Stimulated activated CD4-positive, alpha-beta T cell treated with anti-CD3 and anti-CD28 coated beads, Interleukin-4, amount 100 ng/mL, for 48 hours (primary cell): ENCODE data around the gene NENF.
A peak's percentile ranks its signal among the peaks of the same experiment; 100 is the strongest.
"Not testable (repeated sequence)": the region's sequence is repeated elsewhere in the genome, so short reads cannot be mapped to it uniquely, and the experiment has no call there.

Experiments
- DNase-seq, 2 donors: peaks; one replicate each; pipeline ENCODE4 v3.0.0-alpha.2; 2020; ENCODE audit warnings: low read depth in 2 of 2

NENF gene

GRCh38 chr1:212459656-212460055, 26.9 kb downstream of the NENF start:
- DNase-seq: no peak

- DNase-seq: no peak
Measured at GRCh38 chr1:212460376-212460775, 27.7 kb downstream of the NENF start.

DNA sequence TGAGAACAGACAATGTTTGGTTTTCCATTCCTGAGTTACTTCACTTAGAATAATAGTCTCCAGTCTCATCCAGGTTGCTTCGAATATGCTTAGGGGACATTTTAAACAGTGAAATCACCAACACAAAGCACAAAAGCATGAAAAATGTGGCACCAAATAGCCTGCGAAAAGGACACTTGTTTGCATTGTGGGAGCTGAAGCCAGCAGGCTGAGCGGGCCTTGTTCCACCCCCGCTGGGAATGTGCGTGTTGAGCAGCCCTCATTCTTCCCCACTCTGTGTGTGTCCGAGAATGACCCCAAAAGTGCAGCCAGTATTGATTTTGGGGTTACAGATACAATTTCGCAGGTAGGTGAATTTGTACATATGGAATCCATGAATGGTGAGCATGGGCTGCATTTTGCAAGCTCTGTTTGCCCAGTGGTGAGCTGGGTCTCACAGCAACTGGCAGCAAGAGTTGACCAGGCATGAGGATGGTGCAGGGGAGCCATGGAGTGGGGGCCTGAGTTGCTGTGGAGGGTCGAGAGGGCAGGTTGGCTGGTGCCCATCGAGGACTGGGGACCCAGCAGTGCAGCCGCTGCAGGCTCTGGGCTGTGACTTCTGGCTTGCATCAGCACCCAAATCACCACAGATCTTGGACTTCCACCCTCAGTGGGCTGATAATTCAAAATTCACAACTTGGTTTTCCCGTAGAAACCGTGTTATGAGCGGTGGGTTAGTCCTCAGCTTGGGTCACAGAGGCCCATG, 29.4 kb downstream of the NENF start:
- DNase-seq: no peak

DNA sequence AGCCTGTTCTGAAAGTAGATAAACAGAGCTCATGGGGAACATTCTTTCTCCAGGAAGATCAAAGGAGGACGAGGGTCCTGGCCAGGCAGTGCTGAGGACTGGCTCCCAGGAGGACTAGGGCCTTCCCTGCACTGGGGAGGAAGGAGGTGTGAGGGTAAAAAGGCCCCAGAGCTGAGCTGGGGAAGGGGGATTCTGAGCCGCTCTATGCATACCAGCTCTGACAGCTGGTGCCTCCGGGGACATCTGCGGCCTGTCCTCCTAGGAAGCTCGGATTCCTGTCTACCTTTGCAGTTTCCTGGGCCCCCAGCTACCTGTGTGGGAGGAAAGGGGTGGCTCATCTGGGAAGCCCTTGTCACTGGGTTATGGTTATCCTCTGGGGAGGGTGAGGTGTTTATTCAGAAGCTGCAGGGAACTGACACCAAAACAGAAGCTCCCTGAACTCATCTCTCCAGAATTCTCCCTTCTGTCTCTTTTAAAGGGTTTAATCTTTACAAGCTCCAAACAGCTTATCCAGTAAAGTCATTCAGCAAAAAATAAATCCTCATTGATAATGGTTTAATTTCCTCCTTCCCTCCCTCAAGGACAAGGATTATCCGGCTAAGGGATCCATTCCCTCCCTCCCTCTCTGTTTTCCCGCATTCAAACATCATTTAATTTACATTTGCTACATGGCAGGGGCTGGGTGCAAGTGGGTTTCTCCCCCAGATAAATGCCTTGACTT, 31.0 kb downstream of the NENF start:
- no peak for DNase-seq

GRCh38 chr1:212465311-212465710, 32.6 kb downstream of the NENF start:
- DNase-seq: no peak

DNA sequence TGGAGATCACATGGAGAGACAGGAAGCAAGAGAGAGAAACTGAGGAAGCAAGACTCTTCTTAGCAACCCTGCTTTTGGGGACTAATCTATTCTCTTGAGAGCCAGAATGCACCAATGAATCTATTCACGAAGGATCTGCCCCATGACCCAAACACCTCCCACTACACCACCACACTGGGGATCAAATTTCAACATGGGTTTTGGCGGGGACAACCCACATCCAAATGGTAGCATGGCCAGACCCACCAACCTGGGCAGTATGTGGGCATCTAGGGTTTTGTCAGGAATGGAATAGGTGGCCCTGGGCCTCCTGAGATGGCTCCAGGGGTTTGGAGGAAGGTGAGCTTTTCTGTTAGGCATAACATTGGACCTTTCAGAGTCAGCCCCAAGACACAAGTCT, 33.7 kb downstream of the NENF start:
- DNase-seq: no peak

DNA sequence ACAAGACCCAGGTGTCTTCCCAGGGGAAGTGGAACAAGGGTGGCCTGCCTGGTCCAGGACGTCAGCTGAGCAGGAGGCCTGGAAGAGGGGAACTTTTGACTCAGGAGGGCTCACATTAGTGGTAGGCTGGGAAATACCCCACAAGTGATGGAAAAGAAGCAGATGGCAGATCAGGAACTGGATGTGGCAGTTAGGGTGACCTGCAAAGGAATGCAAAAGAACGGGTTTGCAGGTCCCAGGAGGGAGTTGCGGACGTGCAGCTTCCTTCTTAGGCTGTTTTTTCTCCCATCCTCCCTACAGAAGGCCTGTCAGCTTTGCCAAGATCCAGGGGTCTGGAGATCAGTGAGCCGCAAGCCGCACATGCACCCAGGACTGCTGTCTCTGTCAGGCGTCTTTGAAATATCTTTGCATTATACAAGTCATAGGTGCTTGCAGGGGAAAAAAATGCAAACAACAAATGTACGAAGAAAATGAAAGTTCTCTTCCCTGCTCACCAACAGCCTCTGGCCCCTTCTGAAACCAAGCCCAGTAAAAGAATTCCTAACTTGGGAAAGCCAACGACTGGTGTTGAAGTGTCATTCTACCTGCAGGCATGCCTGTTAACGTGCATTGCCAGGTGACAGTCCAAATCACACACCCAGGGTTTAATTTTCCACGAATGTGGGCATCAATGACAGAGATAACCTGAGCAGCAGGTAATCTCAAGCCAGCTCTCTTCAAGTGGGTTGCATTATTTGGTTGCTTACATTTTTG, 34.4 kb downstream of the NENF start:
- DNase-seq: no peak

- no peak for DNase-seq
Measured at GRCh38 chr1:212467843-212468482, 35.2 kb downstream of the NENF start.

DNA sequence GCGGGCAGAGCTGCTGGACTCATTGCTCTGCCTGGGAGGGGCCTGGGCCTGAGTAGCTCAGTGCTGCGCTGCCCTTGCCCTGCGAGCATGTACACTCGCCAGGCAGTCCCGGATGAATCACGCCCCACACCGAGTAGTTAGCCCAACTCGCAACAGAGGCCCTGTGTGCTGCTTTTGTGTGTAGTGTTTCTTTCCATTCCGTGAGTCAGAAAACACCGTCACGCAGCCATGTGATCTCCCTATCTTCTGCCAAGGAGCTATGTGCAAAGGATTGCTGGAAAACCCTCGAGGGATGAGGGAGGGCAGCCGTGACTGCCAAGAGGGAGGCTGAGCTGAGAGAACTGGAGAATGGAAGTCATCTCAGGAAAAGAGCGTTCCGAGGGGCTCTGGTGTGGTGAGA, 37.3 kb downstream of the NENF start:
- DNase-seq: no peak

- DNase-seq: no peak
Measured at GRCh38 chr1:212471286-212471685, 38.6 kb downstream of the NENF start.

- no peak for DNase-seq
Measured at GRCh38 chr1:212471891-212472675, 39.4 kb downstream of the NENF start.

DNA sequence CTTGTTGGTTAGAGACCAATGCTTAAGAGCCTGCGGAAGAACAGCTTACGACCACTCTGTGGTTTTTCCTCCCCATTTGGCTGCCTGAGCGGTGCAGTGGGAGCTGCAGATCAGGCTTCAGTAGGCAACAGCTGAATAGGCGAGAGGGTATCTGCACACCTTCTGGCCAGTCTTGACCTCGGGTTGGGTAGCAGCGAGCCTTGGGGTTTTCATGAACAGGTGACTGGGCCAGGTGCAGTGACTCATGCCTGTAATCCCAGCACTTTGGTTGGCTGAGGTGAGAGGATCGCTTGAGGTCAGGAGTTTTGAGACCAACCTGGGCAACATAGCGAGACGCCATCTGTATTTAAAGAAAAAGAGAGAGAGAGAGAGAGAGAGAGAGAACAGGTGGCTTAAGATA, 41.0 kb downstream of the NENF start:
- no peak for DNase-seq

- DNase-seq: no peak
Measured at GRCh38 chr1:212475151-212475550, 42.4 kb downstream of the NENF start.

GRCh38 chr1:212475831-212476230, 43.1 kb downstream of the NENF start:
- not testable (repeated sequence) for DNase-seq

DNA sequence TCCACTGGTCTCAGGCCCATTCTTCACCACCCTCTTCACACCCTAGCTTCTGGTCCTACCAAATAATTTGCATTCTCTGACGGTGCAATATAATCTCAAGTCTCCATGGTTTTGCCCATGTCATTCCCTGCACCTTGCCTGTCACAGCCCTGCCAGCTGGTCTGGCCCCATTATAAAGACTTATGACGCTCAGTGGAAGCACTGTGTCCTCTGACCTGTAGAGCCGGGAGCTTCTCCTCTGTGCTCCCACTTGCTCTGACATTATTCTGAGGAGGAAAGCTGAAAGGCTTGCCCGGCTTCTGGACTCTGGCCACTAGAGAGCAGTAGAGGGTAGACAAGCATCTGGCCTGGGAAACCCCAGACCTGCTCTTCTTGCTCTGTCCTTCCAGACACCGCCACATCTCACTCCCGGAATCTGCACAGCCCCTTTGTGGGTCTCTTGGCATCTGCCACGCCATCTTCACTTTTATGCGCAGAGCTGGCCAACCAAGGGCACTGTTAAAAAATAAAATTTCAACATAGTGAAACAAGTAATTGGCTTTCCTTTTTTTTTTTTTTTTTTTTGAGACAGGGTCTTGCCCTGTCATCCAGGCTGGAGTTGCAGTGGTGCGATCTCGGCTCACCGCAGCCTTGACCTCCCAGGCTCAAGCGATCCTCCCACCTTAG, 44.4 kb downstream of the NENF start:
- peak; percentile 57 to 72 for DNase-seq

DNA sequence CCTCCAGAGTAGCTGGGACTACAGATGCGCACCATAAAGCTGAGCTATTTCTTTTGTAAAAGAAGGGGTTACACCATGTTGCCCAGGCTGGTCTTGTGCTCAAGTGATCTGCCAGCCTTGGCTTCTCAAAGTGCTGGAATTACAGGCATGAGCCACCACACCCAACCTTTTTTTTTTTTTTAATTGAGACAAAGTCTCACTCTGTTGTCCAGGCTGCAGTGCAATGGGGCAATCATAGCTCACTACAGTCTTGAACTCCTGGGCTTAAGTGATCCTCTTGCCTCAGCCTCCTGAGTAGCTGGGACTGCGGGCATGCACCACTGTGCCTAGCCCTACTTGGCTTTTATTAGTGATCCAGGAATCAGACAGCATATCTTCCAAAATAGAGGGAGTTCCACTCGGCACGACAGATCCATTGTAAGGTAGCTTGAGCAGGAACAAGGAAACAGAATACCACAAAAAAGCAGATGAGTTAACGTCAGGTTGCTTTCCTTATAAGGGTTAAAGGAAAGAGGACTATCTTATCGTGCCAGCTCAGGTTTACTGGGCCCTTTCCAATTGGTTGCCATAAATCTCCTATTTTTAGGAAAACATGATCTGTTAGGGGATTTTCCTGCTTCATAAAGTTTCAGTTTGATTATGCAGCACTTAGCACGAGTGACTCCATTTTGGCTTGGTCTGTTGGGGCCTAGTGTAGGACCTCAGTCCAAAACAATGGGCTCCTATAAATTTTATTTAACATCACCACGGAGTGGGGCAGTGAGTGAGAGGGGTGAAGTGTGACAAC, 45.2 kb downstream of the NENF start:
- DNase-seq: no peak

DNA sequence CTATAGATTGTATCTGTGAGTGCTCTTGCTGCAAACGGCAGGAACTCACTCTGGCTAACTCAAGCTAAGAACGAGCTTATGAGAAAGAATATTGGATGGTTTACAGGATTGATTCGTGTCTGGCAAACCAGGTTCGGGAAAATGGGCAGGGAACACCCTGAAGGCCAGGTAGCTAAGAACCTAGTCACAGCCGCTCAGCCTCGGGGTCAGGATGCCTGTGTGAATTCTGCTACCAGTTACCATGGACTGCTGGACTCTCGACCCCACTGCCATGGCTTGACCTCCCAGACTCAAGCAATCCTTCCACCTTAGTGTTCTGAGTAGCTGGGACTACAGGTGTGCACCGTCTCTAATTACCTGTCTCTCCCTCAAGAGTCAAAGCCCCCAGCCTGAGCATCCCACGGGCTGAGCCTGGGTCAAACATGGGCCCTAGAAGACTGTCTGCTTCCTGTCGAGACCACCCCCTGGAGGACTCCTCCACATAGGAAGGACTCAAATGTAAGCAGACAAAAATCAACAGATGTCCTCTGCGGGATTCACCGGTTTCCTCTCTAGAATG, 45.8 kb downstream of the NENF start:
- DNase-seq: no peak

DNA sequence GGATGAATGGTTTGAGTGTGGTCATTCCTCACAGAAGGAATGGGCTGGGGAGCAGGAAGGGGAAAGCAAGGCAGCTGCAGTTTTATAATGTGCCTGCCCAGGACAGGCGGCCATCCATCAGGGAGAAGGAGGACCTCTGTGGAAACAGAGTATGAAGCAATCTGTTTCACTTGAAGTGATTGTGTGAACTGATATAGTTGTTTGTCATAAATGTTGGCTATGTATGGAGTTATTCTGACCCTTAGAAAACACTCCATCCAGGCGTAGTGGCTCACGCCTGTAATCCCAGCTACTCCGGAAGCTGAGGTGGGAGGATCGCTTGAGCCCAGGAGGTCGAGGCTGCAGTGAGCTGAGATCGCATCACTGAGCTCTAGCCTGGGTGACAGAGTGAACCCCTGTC, 46.5 kb downstream of the NENF start:
- no peak for DNase-seq

- not testable (repeated sequence) for DNase-seq
Measured at GRCh38 chr1:212480711-212481437, 48.2 kb downstream of the NENF start.
